ENCODE results near the gene STRA6. TPM values are rescaled to one million over a fixed set of nuclear protein-coding genes. Genes with fewer than 3 reads are reported as not detected.

The STRA6 gene
- total RNA-seq, 2 donors from 2014 or later: 0.77 to 1.8 TPM

GRCh38 chr15:74222240-74223119 lies 19.9 kb upstream of the STRA6 start:
- TF ChIP-seq CTCF (IDR thresholded peaks at IDR 0.05) (no peak), POLR2AphosphoS5 (IDR thresholded peaks at IDR 0.05) (no peak), POLR2A (IDR thresholded peaks at IDR 0.05) (no peak)
- Histone ChIP-seq H3K27me3 (replicated peaks; ENCODE audit: insufficient read depth) (no peaks in the 10 kb centered on the region), H3K36me3 (no peaks in the 10 kb centered on the region), H3K9me3 (no peaks in the 10 kb centered on the region), H3K4me3 (no peak overlapping the region), H3K4me1 (replicated peaks) (no peaks in the 10 kb centered on the region), H3K27ac (no peak overlapping the region)
- no peak for DNase-seq (ENCODE audit: low spot score)
- 33% methylated on average over 25 of the region's 25 CpGs for WGBS
- intact Hi-C loops (cut with DNase I): no loop called here

- Histone ChIP-seq H3K4me3 (no peak overlapping the region), H3K27ac (no peak overlapping the region), H3K4me1 (replicated peaks) (no peaks in the 10 kb centered on the region), H3K9me3 (no peaks in the 10 kb centered on the region), H3K27me3 (replicated peaks; ENCODE audit: insufficient read depth) (peaks cover 3% of the 10 kb centered on the region), H3K36me3 (no peaks in the 10 kb centered on the region)
- intact Hi-C loops (cut with DNase I): no loop called here
- TF ChIP-seq POLR2AphosphoS5 (IDR thresholded peaks at IDR 0.05): no peak
- no peak for TF ChIP-seq CTCF (IDR thresholded peaks at IDR 0.05)
- no peak for TF ChIP-seq POLR2A (IDR thresholded peaks at IDR 0.05)
- DNase-seq (ENCODE audit: low spot score): no peak
- WGBS: 48% methylated on average over 12 of the region's 12 CpGs
Measured at GRCh38 chr15:74221399-74222239, 19.0 kb upstream of the STRA6 start.

- peaks cover 3% of the 10 kb centered on the region for H3K27me3 ChIP-seq (replicated peaks; ENCODE audit: insufficient read depth)
- intact Hi-C loops (cut with DNase I): no loop called here
- 67% methylated on average over 11 of the region's 11 CpGs for WGBS
Measured at GRCh38 chr15:74220475-74221248, 18.1 kb upstream of the STRA6 start.

GRCh38 chr15:74217907-74218885 lies 15.6 kb upstream of the STRA6 start:
- Histone ChIP-seq H3K4me3 (no peak overlapping the region), H3K36me3 (no peaks in the 10 kb centered on the region), H3K4me1 (replicated peaks) (no peaks in the 10 kb centered on the region), H3K27ac (no peak overlapping the region), H3K9me3 (no peaks in the 10 kb centered on the region), H3K27me3 (replicated peaks; ENCODE audit: insufficient read depth) (peaks cover 3% of the 10 kb centered on the region)
- intact Hi-C loops (cut with DNase I): no loop called here
- DNase-seq (ENCODE audit: low spot score): no peak
- TF ChIP-seq CTCF (IDR thresholded peaks at IDR 0.05) (no peak), POLR2A (IDR thresholded peaks at IDR 0.05) (no peak), POLR2AphosphoS5 (IDR thresholded peaks at IDR 0.05) (no peak)
- WGBS: 79% methylated on average over 16 of the region's 16 CpGs

More at GRCh38 chr15:74220475-74221248, 18.1 kb upstream of the STRA6 start:
- Histone ChIP-seq H3K36me3 (no peaks in the 10 kb centered on the region), H3K4me3 (no peak overlapping the region), H3K4me1 (replicated peaks) (no peaks in the 10 kb centered on the region), H3K27ac (no peak overlapping the region), H3K9me3 (no peaks in the 10 kb centered on the region)
- TF ChIP-seq POLR2AphosphoS5 (IDR thresholded peaks at IDR 0.05): no peak
- DNase-seq (ENCODE audit: low spot score): no peak

Data from prostate gland (tissue), 2 donors.